ENCODE measurements around the gene F2RL1.
A peak's percentile ranks its signal among the peaks of the same experiment; 100 is the strongest.
"Not testable (repeated sequence)": the region's sequence is repeated elsewhere in the genome, so short reads cannot be mapped to it uniquely, and the experiment has no call there.

The F2RL1 gene

GRCh38 chr5:76794871-76795270, 24.0 kb upstream of the F2RL1 start:
- Mint-ChIP-seq H3K4me1 (peaks cover 14% of the 10 kb centered on the region), H3K36me3 (no peaks in the 10 kb centered on the region), H3K9me3 (no peaks in the 10 kb centered on the region), H3K27ac (no peak overlapping the region), H3K4me3 (no peak overlapping the region)
- ATAC-seq (no peak), DNase-seq (ENCODE audit: low spot score in 2 of 2) (no peak)

- Mint-ChIP-seq H3K4me3 (no peak overlapping the region), H3K27ac (no peak overlapping the region), H3K9me3 (no peaks in the 10 kb centered on the region), H3K36me3 (no peaks in the 10 kb centered on the region), H3K4me1 (no peaks in the 10 kb centered on the region)
- ATAC-seq (no peak), DNase-seq (ENCODE audit: low spot score in 2 of 2) (no peak)
Observed at GRCh38 chr5:76799588-76799987, 19.2 kb upstream of the F2RL1 start.

DNA sequence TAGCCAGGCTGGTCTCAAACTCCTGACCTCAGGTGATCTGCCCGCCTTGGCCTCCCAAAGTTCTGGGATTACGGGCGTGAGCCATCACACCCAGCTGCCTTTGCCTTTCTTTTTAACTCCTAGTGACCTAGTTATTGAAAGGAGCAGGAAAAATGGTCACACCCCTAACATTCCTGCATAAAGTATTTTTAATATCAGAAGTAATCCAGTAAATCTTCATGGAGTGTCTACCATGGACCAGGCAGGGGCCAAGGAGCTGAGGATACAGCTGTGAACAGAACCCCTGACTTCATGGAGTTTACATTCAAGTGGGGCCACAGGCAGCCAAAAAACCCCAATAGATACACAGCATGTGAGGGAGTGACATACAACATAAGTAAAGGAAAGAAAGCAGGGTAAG, 18.3 kb upstream of the F2RL1 start:
- Mint-ChIP-seq H3K9me3 (no peaks in the 10 kb centered on the region), H3K27ac (no peak overlapping the region), H3K36me3 (no peaks in the 10 kb centered on the region), H3K4me1 (no peaks in the 10 kb centered on the region), H3K4me3 (no peak overlapping the region)
- no peak for ATAC-seq
- DNase-seq (ENCODE audit: low spot score in 2 of 2), result no peak

DNA sequence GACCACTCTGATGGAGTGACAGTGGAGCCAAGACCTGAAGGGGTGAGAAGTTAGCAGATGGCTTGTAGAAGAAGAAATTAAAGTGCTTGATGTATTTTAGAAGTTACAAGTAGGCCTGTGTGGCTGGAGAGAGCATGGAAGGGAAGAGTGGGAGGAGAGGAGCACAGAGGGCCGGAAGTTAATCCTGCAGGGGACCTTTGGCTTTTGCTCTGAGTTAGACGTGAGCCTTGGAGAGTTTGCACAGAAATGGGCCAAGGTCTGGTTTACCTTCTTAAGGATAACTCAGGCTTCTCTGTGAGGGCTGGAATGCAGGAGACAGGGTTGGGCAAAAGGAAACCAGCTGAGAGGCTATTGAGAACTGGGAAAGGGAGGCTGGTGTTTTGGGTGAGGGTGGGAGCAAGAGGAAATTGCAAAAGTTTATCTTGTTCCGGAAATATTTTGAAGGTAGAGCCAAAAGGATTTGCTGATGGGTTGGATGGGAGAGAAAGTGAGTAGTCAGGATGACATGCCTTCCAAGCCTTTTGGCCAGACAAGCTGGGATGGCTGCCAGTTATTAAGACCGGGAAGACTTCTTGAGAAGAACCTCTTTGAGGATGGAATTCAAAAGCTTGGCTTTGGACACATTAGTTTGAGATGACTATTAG, 17.5 kb upstream of the F2RL1 start:
- H3K4me3 Mint-ChIP-seq, result no peak overlapping the region
- no peaks in the 10 kb centered on the region for H3K9me3 Mint-ChIP-seq
- no peaks in the 10 kb centered on the region for H3K4me1 Mint-ChIP-seq
- no peak overlapping the region for H3K27ac Mint-ChIP-seq
- DNase-seq (ENCODE audit: low spot score in 2 of 2), result no peak
- no peak for ATAC-seq
- H3K36me3 Mint-ChIP-seq, result no peaks in the 10 kb centered on the region

DNA sequence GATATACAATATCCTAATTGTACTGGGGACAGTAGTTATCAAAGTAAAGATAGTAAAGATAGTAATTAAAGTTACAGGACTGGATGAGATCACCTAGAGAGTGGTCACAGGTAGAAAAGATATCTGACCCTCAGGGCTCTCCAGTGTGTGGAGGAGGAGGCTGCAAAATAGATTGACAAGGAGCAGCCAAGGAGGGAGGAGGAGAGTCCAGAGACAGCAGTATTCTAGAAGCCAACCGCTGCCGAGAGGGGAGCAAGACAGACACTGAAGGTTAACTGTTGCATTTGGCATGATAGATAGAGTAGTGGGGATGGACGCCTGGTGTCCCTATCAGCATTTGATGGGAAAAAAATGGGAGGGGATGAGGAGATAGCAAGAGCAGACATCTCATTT, 17.0 kb upstream of the F2RL1 start:
- Mint-ChIP-seq H3K4me1 (no peaks in the 10 kb centered on the region), H3K36me3 (no peaks in the 10 kb centered on the region), H3K4me3 (no peak overlapping the region), H3K27ac (no peak overlapping the region), H3K9me3 (no peaks in the 10 kb centered on the region)
- ATAC-seq, result no peak
- DNase-seq (ENCODE audit: low spot score in 2 of 2), result no peak

DNA sequence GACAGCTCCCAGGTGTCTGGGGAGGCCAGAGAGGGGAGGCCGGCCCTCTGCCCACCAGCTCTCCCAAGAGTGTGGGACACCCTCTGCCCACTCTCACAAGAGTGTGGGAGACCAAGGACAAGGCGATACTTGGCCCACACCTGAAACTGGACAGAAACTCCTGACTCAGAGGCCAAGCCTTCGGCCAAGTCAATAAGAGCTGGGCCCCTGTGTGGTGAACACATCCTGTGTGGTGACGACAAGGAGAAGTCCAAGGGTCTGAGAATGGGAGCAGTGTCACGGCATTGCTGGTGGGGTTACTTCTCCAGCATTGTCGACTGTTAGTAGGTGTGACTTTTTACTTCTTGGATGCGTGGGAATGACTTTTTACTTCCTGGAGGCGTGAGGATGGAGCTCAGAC, 14.6 kb upstream of the F2RL1 start:
- Mint-ChIP-seq H3K27ac (no peak overlapping the region), H3K9me3 (no peaks in the 10 kb centered on the region), H3K4me3 (no peak overlapping the region), H3K4me1 (no peaks in the 10 kb centered on the region), H3K36me3 (no peaks in the 10 kb centered on the region)
- DNase-seq (ENCODE audit: low spot score in 2 of 2) (no peak), ATAC-seq (no peak)

DNA sequence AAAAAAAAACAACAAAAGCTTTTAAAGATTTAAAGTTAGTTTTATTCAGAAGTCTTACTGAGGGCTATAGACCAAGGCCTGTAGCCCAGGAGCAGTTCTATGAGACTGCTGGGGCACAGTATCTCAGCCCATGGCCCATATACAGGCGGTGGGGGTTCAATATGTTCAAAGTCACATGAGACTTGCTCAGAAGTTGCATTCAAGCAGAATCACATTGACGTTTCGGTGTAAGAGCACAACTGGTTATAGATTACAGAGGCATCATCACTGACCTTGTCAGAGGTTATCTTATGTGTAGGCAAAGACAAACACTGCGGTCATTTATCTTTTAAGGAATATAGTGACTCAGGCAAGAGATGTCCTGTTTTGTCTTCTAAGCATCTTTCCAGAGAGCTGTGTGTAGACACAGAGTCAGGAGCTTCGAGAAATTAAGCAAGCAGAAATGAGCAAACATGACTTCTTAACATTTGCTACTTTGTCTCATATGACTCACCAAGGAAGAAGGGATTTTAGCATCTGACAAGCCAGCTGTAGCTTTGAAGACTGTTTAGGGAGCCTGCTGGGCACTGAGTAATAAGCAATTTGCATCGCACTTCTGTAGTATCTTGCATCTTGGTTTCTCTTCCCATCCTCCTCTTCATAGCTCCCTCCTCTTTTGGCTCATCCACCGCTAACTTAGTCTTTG, 12.9 kb upstream of the F2RL1 start:
- H3K36me3 Mint-ChIP-seq, result no peaks in the 10 kb centered on the region
- ATAC-seq (peak; percentile 65), DNase-seq (ENCODE audit: low spot score in 2 of 2) (no peak)
- H3K9me3 Mint-ChIP-seq, result no peaks in the 10 kb centered on the region
- H3K4me1 Mint-ChIP-seq, result no peaks in the 10 kb centered on the region
- no peak overlapping the region for H3K4me3 Mint-ChIP-seq
- no peak overlapping the region for H3K27ac Mint-ChIP-seq

DNA sequence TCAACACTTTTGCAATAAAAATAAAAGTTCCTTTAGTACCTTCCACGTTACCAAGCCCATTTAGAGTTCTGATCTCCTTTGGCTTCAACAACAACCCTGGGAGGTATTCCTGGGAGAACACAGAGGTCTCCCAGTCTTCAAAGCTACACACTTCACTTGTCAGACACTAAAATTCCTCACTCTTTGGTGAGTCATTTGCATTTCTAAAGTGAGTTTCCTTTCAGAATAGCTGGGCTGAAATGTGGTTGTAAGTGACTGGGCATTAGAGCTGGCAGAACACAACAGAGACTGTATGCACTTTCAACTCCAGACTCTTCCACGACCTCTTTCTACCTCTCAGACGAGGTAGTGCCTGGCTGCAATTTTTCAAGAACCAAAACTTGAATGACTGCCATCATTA, 11.5 kb upstream of the F2RL1 start:
- no peak for DNase-seq (ENCODE audit: low spot score in 2 of 2)
- no peaks in the 10 kb centered on the region for H3K9me3 Mint-ChIP-seq
- no peak overlapping the region for H3K27ac Mint-ChIP-seq

DNA sequence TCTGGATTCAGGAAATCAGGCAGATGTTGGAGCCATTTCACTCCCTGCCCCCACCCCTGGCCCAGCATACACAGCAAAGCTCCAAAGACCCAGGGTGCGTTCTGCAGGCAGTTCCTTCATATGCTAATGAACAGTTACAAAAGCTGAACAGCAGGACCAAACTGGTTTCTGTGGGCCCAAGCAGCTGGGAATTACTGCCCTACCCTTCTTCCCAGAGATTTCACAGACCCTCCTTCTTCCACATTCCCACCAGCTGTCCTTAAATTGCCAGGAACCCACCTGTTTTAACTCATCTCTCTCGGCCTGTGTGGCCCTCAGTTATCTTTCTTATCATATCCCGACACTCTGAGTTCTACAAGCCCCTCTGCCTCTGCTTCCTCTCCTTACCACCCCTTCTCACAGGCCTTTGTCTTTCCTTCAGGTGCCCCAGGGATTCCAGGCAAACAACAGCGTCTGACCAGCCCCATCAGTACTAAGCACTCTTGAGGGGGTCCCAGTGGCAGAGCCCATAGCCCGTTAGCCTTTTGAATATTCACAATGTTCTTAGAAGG, 10.6 kb upstream of the F2RL1 start:
- H3K27ac Mint-ChIP-seq, result no peak overlapping the region
- no peak overlapping the region for H3K4me3 Mint-ChIP-seq
- no peaks in the 10 kb centered on the region for H3K4me1 Mint-ChIP-seq
- no peak for DNase-seq (ENCODE audit: low spot score in 2 of 2)
- no peak for ATAC-seq
- no peaks in the 10 kb centered on the region for H3K36me3 Mint-ChIP-seq
- no peaks in the 10 kb centered on the region for H3K9me3 Mint-ChIP-seq

More for the DNA sequence above, 11.5 kb upstream of the F2RL1 start:
- Mint-ChIP-seq H3K4me3 (no peak overlapping the region), H3K4me1 (no peaks in the 10 kb centered on the region), H3K36me3 (no peaks in the 10 kb centered on the region)
- ATAC-seq, result no peak

DNA sequence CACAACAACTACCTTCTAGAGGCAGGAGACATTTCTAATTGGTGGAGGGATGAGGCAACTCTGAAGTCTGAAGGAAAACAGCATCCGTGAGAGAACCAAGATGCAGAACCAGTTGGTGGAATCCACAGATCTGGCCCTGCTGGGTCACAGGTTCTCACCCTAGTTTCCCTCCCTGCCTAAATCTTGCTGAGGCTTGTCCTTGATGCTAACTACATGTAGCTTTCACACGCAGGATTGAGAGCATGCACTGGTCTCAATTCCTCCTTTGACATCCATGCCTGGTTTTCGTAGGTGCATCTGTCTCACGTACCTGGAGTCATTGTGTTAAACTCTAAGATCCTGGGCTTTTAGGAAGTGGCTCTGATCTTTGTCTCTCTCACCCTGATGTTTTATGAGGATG, 9.7 kb upstream of the F2RL1 start:
- ATAC-seq (no peak), DNase-seq (ENCODE audit: low spot score in 2 of 2) (no peak)
- H3K9me3 Mint-ChIP-seq, result no peaks in the 10 kb centered on the region
- no peaks in the 10 kb centered on the region for H3K36me3 Mint-ChIP-seq
- no peaks in the 10 kb centered on the region for H3K4me1 Mint-ChIP-seq
- H3K27ac Mint-ChIP-seq, result no peak overlapping the region
- H3K4me3 Mint-ChIP-seq, result no peak overlapping the region

DNA sequence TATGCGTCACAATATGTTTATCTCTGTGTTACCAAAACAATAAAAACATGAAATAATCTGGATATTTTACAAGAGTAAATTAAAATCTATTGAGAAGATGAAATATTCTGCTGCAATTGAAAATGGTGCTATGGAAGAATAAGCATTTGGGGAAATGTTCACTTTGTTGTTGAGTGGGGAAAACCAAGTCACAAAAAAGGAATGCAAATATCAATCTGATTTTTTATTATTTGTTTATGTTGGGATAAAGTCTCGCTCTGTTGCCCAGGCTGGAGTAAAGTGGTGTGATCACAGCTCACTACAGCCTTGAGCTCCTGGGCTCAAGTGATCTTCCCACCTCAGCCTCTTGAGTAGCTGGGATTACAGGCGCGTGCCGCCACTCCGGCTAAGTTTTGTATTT, 8.6 kb upstream of the F2RL1 start:
- no peak for ATAC-seq
- H3K9me3 Mint-ChIP-seq, result no peaks in the 10 kb centered on the region
- H3K36me3 Mint-ChIP-seq, result no peaks in the 10 kb centered on the region
- DNase-seq (ENCODE audit: low spot score in 2 of 2), result no peak
- H3K4me1 Mint-ChIP-seq, result no peaks in the 10 kb centered on the region
- no peak overlapping the region for H3K27ac Mint-ChIP-seq
- no peak overlapping the region for H3K4me3 Mint-ChIP-seq

DNA sequence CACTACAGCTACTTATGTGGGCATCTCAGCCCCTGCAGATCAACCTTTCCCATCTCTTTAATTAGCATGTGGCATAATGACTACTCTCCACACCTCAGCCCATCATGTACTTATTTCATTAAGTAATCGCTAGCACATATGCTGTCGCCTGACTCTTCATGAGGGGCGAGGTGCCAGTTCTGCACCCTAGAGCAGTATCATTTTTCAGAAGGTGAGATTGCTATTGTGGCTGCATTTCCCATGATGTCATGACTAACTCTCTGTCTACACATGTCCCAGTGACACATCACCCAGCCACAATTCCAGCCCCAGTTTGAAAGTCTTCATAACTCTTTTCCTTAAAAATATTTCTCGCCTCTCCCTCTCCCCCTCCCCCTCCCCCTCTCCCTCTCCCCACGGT, 7.6 kb upstream of the F2RL1 start:
- Mint-ChIP-seq H3K27ac (no peak overlapping the region), H3K4me1 (no peaks in the 10 kb centered on the region), H3K36me3 (no peaks in the 10 kb centered on the region), H3K9me3 (no peaks in the 10 kb centered on the region), H3K4me3 (no peak overlapping the region)
- no peak for DNase-seq (ENCODE audit: low spot score in 2 of 2)
- ATAC-seq, result no peak

- not testable (repeated sequence) for DNase-seq (ENCODE audit: low spot score in 2 of 2); H3K9me3 Mint-ChIP-seq; H3K4me3 Mint-ChIP-seq; ATAC-seq; H3K4me1 Mint-ChIP-seq; H3K27ac Mint-ChIP-seq; H3K36me3 Mint-ChIP-seq
Observed at GRCh38 chr5:76812209-76812608, 6.6 kb upstream of the F2RL1 start.

GRCh38 chr5:76813982-76814562, 4.8 kb upstream of the F2RL1 start:
- Mint-ChIP-seq H3K4me1 (peaks cover 5% of the 10 kb centered on the region), H3K4me3 (no peak overlapping the region), H3K9me3 (no peaks in the 10 kb centered on the region), H3K27ac (no peak overlapping the region), H3K36me3 (no peaks in the 10 kb centered on the region)
- ATAC-seq, result no peak
- DNase-seq (ENCODE audit: low spot score in 2 of 2), result no peak

- Mint-ChIP-seq H3K36me3 (no peaks in the 10 kb centered on the region), H3K4me3 (no peak overlapping the region), H3K27ac (no peak overlapping the region), H3K4me1 (peaks cover 5% of the 10 kb centered on the region), H3K9me3 (no peaks in the 10 kb centered on the region)
- ATAC-seq (no peak), DNase-seq (ENCODE audit: low spot score in 2 of 2) (no peak)
Observed at GRCh38 chr5:76816110-76816831, 2.6 kb upstream of the F2RL1 start.

Data from stimulated activated effector memory CD8-positive, alpha-beta T cell treated with anti-CD3 and anti-CD28 coated beads, Interleukin-12 subunit alpha, Interleukin-12 subunit beta, amount 100 ng/mL, for 72 hours (primary cell).